Measurements from ENCODE around the gene CELA2A.

GRCh38 chr1:15515022-15515663 lies 58.6 kb downstream of the CELA2A start:
- TF ChIP-seq CTCF (IDR thresholded peaks at IDR 0.05) (no peak), POLR2A (IDR thresholded peaks at IDR 0.05) (no peak)
